GM18505 (cell line): Measurements from ENCODE around the gene NUDT6.
"Not testable (repeated sequence)": the region's sequence is repeated elsewhere in the genome, so short reads cannot be mapped to it uniquely, and the experiment has no call there.

Experiments
- ATAC-seq: cut with Tn5 transposase; IDR thresholded peaks from one replicate; pipeline ENCODE4 v1.9.1; 2021; ENCODE audit not compliant: unreplicated experiment
- POLR2A ChIP-seq: IDR thresholded peaks from 4 replicates; pipeline ENCODE4 v1.6.1; 2011; ENCODE audit warnings: borderline replicate concordance; ENCODE audit not compliant: insufficient read depth, insufficient read length; ENCODE audit errors: extremely low read depth

Gene NUDT6

DNA sequence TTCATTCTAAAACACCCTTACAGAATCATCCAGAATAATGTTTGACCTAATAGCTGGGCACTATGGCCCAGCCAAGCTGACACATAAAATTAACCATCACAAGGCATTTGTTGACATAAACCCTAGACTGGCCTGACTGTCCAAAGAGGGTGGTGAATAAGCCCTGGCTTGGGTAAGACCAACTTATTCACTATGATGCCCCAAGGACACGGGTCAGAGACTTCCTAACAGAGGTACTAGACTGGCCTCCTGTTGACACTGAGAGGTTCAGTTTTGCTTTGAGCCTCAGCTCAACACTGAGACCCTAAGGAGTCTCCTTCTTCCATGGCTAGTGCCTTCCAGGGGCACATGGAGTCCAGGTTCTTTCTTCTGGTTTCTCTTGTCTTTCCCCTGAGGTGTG is 74.5 kb downstream of the NUDT6 start:
- TF ChIP-seq POLR2A = no peak
- no peak for ATAC-seq

DNA sequence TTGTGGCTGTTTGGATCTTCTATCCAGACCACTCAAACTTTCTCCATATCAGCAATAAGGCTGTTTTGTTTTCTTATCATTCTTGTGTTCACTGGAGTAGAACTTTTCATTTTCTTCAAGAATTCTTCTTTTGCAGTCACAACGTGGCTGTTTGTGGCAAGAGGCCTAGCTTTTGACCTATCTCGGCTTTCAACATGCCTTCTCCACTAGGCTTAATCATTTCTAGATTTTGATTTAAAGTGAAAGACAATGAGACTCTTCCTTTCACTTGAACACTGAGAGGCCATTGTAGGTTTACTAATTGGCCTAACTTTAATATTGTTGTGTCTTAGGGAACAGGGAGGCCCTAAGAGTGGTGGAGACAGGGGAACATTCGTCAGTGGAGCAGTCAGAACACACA is 76.6 kb downstream of the NUDT6 start:
- TF ChIP-seq POLR2A = no peak
- no peak for ATAC-seq

DNA sequence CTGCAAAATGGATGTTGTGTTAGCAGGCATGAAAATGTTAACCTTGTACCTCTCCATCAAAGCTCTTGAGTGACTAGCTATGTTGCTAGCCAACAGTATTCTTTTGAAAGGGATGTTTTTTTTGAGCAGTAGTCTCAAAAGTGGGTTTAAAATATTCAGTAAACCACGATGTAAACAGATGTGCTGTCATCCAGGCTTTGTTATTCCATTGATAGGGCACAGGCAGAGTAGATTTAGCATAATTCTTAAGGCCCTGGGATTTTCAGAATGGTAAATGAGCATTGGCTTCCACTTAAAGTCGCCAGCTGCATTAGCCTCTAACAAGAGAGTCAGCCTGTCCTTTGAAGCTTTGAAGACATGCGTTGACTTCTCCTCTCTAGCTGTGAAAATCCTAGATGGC is 77.3 kb downstream of the NUDT6 start:
- TF ChIP-seq POLR2A = no peak
- no peak for ATAC-seq

DNA sequence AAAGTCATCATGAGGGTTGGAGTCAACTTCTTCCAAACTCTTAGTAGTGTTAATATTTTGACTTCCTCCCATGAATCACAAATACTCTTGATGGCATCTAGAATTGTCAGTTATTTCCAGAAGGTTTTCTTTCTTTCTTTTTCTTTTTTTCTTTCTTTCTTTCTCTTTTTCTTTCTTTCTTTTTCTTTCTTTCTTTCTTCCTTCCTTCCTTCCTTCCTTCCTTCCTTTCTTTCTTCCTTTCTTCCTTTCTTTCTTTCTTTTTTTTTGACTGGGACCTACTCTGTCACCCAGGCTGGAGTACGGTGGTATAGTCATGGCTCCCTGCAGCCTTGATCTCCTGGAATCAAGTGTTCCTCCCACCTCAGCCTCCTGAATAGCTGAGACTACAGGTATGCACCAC is 78.0 kb downstream of the NUDT6 start:
- not testable (repeated sequence) for ATAC-seq

DNA sequence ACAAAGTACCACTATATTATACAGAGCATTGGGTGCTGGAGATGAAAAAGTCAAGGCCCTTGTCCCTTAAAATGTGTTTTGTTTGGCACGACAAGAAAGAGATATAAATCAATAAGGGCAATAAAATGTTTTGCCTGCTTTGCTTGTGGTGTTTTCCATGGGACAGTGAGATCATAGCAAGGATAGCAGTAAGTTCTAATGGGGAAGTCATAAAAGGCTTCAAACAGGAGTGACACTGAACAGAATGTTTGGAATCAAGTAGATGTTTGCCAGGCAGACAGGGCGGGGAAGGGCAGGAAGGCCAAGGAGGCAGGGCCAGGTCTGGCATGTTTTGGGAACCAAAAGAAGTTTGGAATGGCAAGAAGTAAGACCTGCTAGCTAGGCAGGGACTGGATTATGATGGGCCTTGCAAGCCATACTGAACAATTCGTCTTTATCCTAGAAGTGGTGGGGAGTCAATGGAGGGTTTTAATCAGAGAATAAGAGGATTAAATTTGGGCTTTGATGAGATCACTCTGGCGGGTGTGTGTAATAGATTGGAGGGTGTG is 79.3 kb downstream of the NUDT6 start:
- TF ChIP-seq POLR2A = no peak
- ATAC-seq = no peak
